K562 (cell line): ENCODE data around the gene UPP1. TPM values are rescaled to one million over a fixed set of nuclear protein-coding genes. Genes with fewer than 3 reads are reported as not detected.
"Not testable (repeated sequence)": the region's sequence is repeated elsewhere in the genome, so short reads cannot be mapped to it uniquely, and the experiment has no call there.

ENCODE experiments used
- ATAC-seq: fragments of 200-7000 bp; cut with Tn5 transposase; 3 replicates; pipeline ENCODE4 v1.9.1; 2020; ENCODE audit warnings: moderate library complexity
- BruUV-seq: library from RNA; stranded (reverse); fragments of 400-500 nt; replicated peaks from 2 replicates; lab custom pipeline; 2021; lab: Mats Ljungman, UMichigan
- CTCF ChIA-PET: fragments of 300-600 bp; formaldehyde crosslinking; extraction: SDS; loops from one replicate; lab custom pipeline; 2021; ENCODE audit warnings: low intra/inter-chr PET ratio; lab: Yijun Ruan, JAX
- POLR2A ChIA-PET: fragments of 300-600, 350-650 bp; sonication (Branson Sonifier 250); formaldehyde crosslinking; extraction: SDS; loops from one replicate; lab custom pipeline; 2021; ENCODE audit warnings: antibody characterized with exemption, inconsistent platforms; lab: Yijun Ruan, JAX
- DNase-seq, 4 experiments: peaks; one replicate each; pipeline versions ENCODE4 v3.0.0 to v3.0.0-alpha.2; 2011 to 2018; ENCODE audit warnings: low spot score in 3 of 4, mixed read lengths in 3 of 4; ENCODE audit errors: extremely low read depth in 1 of 4
- FAIRE-seq: peaks from 2 replicates; lab custom pipeline; 2011; peaks lifted over from hg19 to GRCh38; lab: Jason Lieb, UNC
- H2AFZ ChIP-seq: 2 replicates; pipeline ENCODE4 v1.6.0; 2011; ENCODE audit warnings: low read depth, low read length, control low read depth, inconsistent platforms
- H3K27ac ChIP-seq: fragments of 200-600 bp; 3 replicates; pipeline ENCODE4 v1.8.0; 2011; ENCODE audit warnings: low read depth, mild to moderate bottlenecking, control low read depth, inconsistent platforms, low read length, moderate library complexity, mixed read lengths; ENCODE audit errors: extremely low read depth
- H3K27me3 ChIP-seq, 2 experiments: fragments of 300-600 bp in 1 of 2; 2 replicates in 1 of 2; 3 replicates in 1 of 2; pipeline versions ENCODE4 v1.6.0 to v1.8.0; 2011; ENCODE audit warnings: inconsistent platforms in 2 of 2, low read length in 2 of 2, mild to moderate bottlenecking in 1 of 2, mixed read lengths in 1 of 2, moderate library complexity in 1 of 2; ENCODE audit not compliant: control insufficient read depth in 2 of 2, insufficient read depth in 2 of 2
- H3K36me3 ChIP-seq: fragments of 300-600 bp; 3 replicates; pipeline ENCODE4 v1.8.0; 2011; ENCODE audit warnings: mild to moderate bottlenecking, low read length, inconsistent platforms; ENCODE audit not compliant: control insufficient read depth, insufficient read depth
- H3K4me1 ChIP-seq, 2 experiments: fragments of 200-600 bp in 1 of 2; replicated peaks in 1 of 2; 2 replicates in 1 of 2; 3 replicates in 1 of 2; pipeline versions ENCODE4 v1.5.1 to v1.8.0; 2011; ENCODE audit warnings: inconsistent platforms in 2 of 2, low read length in 2 of 2, mild to moderate bottlenecking in 1 of 2, mixed read lengths in 1 of 2, moderate library complexity in 1 of 2; ENCODE audit not compliant: control insufficient read depth in 2 of 2, insufficient read depth in 2 of 2
- H3K4me2 ChIP-seq: 2 replicates; pipeline ENCODE4 v1.6.1; 2011; ENCODE audit warnings: low read length, control low read depth, inconsistent platforms, mixed read lengths; ENCODE audit not compliant: insufficient read depth
- H3K4me3 ChIP-seq: fragments of 200-600 bp; sonication (generic), shearing (Covaris generic); 2 replicates; pipeline ENCODE4 v1.5.1; 2016; ENCODE audit warnings: control low read depth, inconsistent platforms
- H3K79me2 ChIP-seq: fragments of 200-600 bp; 3 replicates; pipeline ENCODE4 v1.8.0; 2011; ENCODE audit warnings: low read length, inconsistent platforms; ENCODE audit not compliant: control insufficient read depth, insufficient read depth
- H3K9ac ChIP-seq, 2 experiments: 2 replicates each; pipeline versions ENCODE4 v1.6.0 to v1.6.1; 2011; ENCODE audit warnings: low read depth in 2 of 2, low read length in 2 of 2, control low read depth in 1 of 2, inconsistent platforms in 1 of 2, mild to moderate bottlenecking in 1 of 2, mixed read lengths in 1 of 2; ENCODE audit not compliant: insufficient read depth in 1 of 2
- H3K9me1 ChIP-seq: one replicate; pipeline ENCODE4 v1.6.0; 2011; ENCODE audit warnings: inconsistent platforms, mild to moderate bottlenecking, low read length, moderate library complexity; ENCODE audit not compliant: control insufficient read depth, insufficient read depth
- H3K9me3 ChIP-seq: replicated peaks from 2 replicates; pipeline ENCODE4 v1.5.1; 2011; ENCODE audit warnings: low read depth, low read length, inconsistent platforms; ENCODE audit not compliant: control insufficient read depth, insufficient read depth
- H4K20me1 ChIP-seq: replicated peaks from 2 replicates; pipeline ENCODE4 v1.6.1; 2011; ENCODE audit warnings: low read length, inconsistent platforms, mixed read lengths; ENCODE audit not compliant: control insufficient read depth, insufficient read depth
- NCOA6 ChIP-seq: fragments of 450-650 bp; IDR thresholded peaks from 2 replicates; pipeline ENCODE4 v1.6.1; 2017; ENCODE audit warnings: mild to moderate bottlenecking
- ZNF280B ChIP-seq: fragments of 250-450 bp; sonication (Bioruptor Pico); IDR thresholded peaks from 2 replicates; pipeline ENCODE4 v1.5.1; 2021; ENCODE audit warnings: mild to moderate bottlenecking
- WGBS: fragments of 100-300 bp; shearing (Covaris generic); methylation state at CpG from one replicate; pipeline ENCODE4 v1.1.6; 2016; ENCODE audit warnings: low coverage, mixed read lengths; ENCODE audit not compliant: insufficient coverage; ENCODE audit errors: missing lambda C conversion rate; 5-methylcytosine and 5-hydroxymethylcytosine counted together
- in situ Hi-C: fragments of 300-500 bp; cut with MboI; formaldehyde crosslinking; loops from 4 replicates; pipeline ENCODE4 v1.15.0; 2018; ENCODE audit warnings: inconsistent platforms, mixed read lengths
- intact Hi-C: fragments of 100-400 bp; cut with micrococcal nuclease; formaldehyde crosslinking; loops from 2 replicates; pipeline ENCODE4 v1.14.2; 2022
- polyA plus RNA-seq, 8 experiments: library from polyadenylated mRNA; depleted of rRNA in 4 of 8; stranded (reverse) in 5 of 8; unstranded in 3 of 8; fragments of >200 nt; fragmentation: Nextera tagmentation in 2 of 8; fragmentation: Illumina TruSeq in 1 of 8; extraction: Ambion mirVana in 2 of 8; extraction: Trizol in 1 of 8; gene quantifications; 2 replicates each; pipeline versions ENCODE4 v1.2.1 to v1.2.3, GENCODE V29; 2011 to 2014; ENCODE audit warnings: inconsistent platforms in 1 of 8, missing spikeins in 1 of 8
- total RNA-seq, 7 experiments: library from RNA; depleted of rRNA in 6 of 7; stranded (reverse); fragments of >200 nt in 6 of 7; fragmentation: Illumina TruSeq in 2 of 7; extraction: Trizol in 2 of 7; gene quantifications; 2 replicates each; pipeline versions ENCODE4 v1.2.1 to v1.2.3, GENCODE V29; 2011 to 2021; ENCODE audit warnings: low replicate concordance in 1 of 7

The UPP1 gene
- total and polyA plus RNA-seq, 9 of the 15 experiments (the other 6 are each of a cell fraction or from before 2014, with no cell fraction given), result 0.38 to 2.4 (median 0.61) TPM

DNA sequence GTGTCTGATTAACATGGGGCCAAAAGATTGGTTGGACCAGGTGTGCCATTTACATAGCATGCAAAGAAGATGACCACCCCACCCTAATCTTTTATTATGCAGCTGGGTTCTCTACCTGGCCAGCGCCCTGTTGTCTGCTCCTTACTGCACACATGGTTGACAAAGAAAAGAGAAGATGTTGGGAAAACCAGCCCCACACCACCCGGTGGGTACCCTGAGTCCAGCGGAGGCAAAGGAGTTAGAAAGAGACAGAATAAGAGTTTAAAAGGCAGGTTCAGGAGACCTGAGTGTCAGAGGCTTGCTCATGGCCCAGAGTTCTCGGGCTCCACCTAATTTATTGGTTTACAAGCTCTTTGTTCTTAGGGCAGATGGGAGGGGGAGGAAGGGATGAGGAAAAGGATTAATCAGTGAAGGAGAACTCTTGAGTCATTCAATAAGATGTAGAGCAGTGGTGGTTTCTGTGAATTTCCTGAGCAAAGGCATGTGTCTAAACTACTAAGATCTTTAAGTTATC is 58.1 kb downstream of the UPP1 start:
- no TSS peak for BruUV-seq
- DNase-seq (no peak), ATAC-seq (no peak), FAIRE-seq (no peak)
- Histone ChIP-seq H3K27me3 (no peaks in the 10 kb centered on the region), H3K4me3 (no peak overlapping the region), H3K9me3 (no peaks in the 10 kb centered on the region), H3K4me1 (no peaks in the 10 kb centered on the region), H3K9me1 (no peaks in the 10 kb centered on the region), H2AFZ (no peak overlapping the region), H3K36me3 (no peaks in the 10 kb centered on the region), H3K9ac (no peak overlapping the region), H3K27ac (no peak overlapping the region), H3K4me2 (no peak overlapping the region), H3K79me2 (no peaks in the 10 kb centered on the region), H4K20me1 (no peaks in the 10 kb centered on the region)
- ChIA-PET CTCF (no interaction called here), POLR2A (no interaction called here)
- no peak for TF ChIP-seq ZNF280B
- no peak for TF ChIP-seq NCOA6
- intact Hi-C loops (no loop called here), in situ Hi-C loops (no loop called here)
- WGBS, result 0% methylated on average over 4 of the region's 4 CpGs

DNA sequence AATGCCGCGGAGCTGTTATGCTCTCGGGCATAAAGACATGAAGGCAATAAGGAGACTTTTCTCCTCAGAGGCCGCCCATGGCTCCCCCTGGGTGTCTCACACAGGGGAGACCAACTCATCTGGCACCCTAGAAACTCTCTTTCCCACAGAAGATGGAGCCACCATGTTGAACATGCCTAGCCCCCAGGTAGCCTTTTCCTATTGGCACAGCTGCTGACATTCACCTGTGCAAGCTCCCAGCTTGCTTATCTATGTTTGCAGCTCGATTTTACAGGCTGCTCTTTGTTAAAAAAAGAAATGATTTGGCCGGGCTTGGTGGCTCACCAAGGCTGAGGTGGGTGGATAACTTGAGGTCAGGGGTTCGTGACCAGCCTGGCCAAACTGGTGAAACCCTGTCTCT is 58.6 kb downstream of the UPP1 start:
- H3K4me1 ChIP-seq, BruUV-seq, in situ Hi-C loops, H3K9ac ChIP-seq, H3K9me1 ChIP-seq, H3K4me2 ChIP-seq, ATAC-seq, H3K27ac ChIP-seq, H3K4me3 ChIP-seq, DNase-seq, FAIRE-seq, H4K20me1 ChIP-seq, H3K36me3 ChIP-seq, H3K27me3 ChIP-seq, H3K9me3 ChIP-seq, POLR2A ChIA-PET, CTCF ChIA-PET, H3K79me2 ChIP-seq, intact Hi-C loops, H2AFZ ChIP-seq: not testable (repeated sequence)
- WGBS, result 2% methylated on average over 7 of the region's 7 CpGs
